Tibial nerve (tissue), 3 donors: Measurements from ENCODE around the gene DLK1.

ENCODE experiments used
- POLR2A ChIP-seq, 2 donors: fragments of 450-650 bp; IDR thresholded peaks; one replicate each; pipeline ENCODE4 v1.6.1; 2017; ENCODE audit warnings: antibody characterized with exemption in 2 of 2, mild to moderate bottlenecking in 2 of 2, moderate library complexity in 2 of 2
- TF ChIP-seq, protein P1 (sequence below), 5 experiments: fragments of 200-600 bp in 3 of 5; fragments of 450-650 bp in 2 of 5; sonication (generic) in 3 of 5; IDR thresholded peaks; one replicate each; pipeline ENCODE4 v1.5.1; 2016 to 2019; ENCODE audit warnings: antibody characterized with exemption in 5 of 5, mild to moderate bottlenecking in 3 of 5, moderate library complexity in 2 of 5

DNA sequence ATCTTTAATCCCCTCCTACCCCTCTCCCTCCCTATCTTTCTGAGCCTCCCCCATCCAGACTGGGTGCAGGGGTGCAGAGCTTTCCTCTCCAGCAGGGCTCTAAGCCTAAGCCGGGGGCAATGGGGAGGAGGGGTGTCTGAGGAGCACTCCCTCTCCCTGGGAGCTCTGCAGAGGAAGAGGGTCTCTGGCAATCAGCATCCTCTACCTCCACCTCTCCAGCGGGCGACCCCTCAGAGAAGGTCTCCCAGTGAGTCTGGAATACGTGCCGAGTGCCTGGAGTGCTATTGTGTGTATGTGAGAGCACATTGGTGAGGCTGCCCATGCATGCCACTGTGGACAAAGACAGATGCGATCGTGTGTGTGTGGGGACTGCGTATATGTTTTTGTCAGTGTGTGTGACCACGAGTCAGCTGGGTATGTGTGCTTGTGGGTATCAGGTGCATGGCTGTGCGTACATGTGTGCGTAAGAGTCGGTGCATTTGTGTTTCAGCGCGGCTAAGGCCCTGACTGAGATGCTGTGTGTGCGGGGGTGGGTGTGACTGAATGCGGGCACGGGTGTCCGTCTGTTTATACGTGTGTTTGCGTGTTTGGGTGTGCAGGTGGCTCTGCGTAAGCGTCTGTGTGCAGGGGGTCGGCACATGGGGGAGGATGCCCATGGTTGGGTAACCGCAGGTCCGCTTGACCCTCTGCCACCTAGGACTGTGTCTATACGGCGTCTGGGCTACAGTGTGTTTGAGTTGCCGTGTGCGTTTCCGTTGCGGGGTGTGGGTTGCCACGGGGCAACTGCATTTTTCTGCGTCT is 905 bp upstream of the DLK1 start:
- TF ChIP-seq, protein P1, sequence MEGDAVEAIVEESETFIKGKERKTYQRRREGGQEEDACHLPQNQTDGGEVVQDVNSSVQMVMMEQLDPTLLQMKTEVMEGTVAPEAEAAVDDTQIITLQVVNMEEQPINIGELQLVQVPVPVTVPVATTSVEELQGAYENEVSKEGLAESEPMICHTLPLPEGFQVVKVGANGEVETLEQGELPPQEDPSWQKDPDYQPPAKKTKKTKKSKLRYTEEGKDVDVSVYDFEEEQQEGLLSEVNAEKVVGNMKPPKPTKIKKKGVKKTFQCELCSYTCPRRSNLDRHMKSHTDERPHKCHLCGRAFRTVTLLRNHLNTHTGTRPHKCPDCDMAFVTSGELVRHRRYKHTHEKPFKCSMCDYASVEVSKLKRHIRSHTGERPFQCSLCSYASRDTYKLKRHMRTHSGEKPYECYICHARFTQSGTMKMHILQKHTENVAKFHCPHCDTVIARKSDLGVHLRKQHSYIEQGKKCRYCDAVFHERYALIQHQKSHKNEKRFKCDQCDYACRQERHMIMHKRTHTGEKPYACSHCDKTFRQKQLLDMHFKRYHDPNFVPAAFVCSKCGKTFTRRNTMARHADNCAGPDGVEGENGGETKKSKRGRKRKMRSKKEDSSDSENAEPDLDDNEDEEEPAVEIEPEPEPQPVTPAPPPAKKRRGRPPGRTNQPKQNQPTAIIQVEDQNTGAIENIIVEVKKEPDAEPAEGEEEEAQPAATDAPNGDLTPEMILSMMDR (IDR thresholded peaks at IDR 0.05), result no peak
- no peak for TF ChIP-seq POLR2A (IDR thresholded peaks at IDR 0.05)
